Type B pancreatic cell (in vitro differentiated cells): Measurements from ENCODE around the gene SELL. TPM values are rescaled to one million over a fixed set of nuclear protein-coding genes. Genes with fewer than 3 reads are reported as not detected.
"Not testable (repeated sequence)": the region's sequence is repeated elsewhere in the genome, so short reads cannot be mapped to it uniquely, and the experiment has no call there.

Experiments
- DNase-seq: peaks from one replicate; pipeline ENCODE4 v3.0.0; 2021; ENCODE audit warnings: mixed read lengths; ENCODE audit not compliant: unreplicated experiment; ENCODE audit errors: extremely low spot score
- H3K27ac Mint-ChIP-seq: 2 replicates; pipeline ENCODE4 v1.8.0; 2021; ENCODE audit warnings: mild to moderate bottlenecking, mixed read lengths
- H3K27me3 Mint-ChIP-seq: 2 replicates; pipeline ENCODE4 v1.8.0; 2021; ENCODE audit warnings: mixed read lengths
- H3K36me3 Mint-ChIP-seq: 2 replicates; pipeline ENCODE4 v1.8.0; 2021; ENCODE audit warnings: mixed read lengths
- H3K4me1 Mint-ChIP-seq: one replicate; pipeline ENCODE4 v1.8.0; 2021; ENCODE audit warnings: mixed read lengths; ENCODE audit not compliant: unreplicated experiment
- H3K4me3 Mint-ChIP-seq: 2 replicates; pipeline ENCODE4 v1.8.0; 2021; ENCODE audit warnings: mild to moderate bottlenecking, mixed read lengths
- H3K9me3 Mint-ChIP-seq: 2 replicates; pipeline ENCODE4 v1.8.0; 2021; ENCODE audit warnings: mixed read lengths
- total RNA-seq: library from RNA; stranded (reverse); gene quantifications from 2 replicates; pipeline ENCODE4 v1.2.1, GENCODE V29; 2021; ENCODE audit warnings: low replicate concordance
- TF ChIP-seq, protein P1 (sequence below): fragments of 200-600 bp; sonication (generic); conservative IDR thresholded peaks from 2 replicates; pipeline ENCODE4 v1.5.0; 2021; ENCODE audit warnings: antibody characterized with exemption, mild to moderate bottlenecking

The SELL gene
- total RNA-seq, 1 donor from 2014 or later: 0.17 TPM

DNA sequence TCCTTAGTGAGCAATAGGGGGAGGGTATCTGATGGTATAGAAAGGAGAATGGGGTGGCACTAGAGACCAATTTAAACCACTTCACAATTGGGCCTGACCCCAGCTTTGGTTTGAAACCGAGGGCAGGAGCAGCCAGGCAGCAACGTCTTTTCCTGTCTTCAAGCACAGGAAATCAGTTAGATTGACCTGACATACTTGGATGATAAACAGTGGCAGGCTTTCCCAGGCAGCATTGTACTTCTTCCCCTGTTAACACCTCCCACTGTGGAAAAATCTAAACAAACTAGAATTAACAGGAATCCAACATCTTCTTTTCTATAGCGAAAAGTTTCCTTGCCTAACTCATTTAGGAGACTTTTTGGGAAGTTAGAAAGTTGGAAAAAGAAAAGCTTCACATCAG lies 40.6 kb downstream of the SELL start:
- Mint-ChIP-seq H3K36me3 (no peaks in the 10 kb centered on the region), H3K27me3 (no peaks in the 10 kb centered on the region), H3K4me1 (no peaks in the 10 kb centered on the region), H3K4me3 (no peak overlapping the region), H3K9me3 (no peaks in the 10 kb centered on the region), H3K27ac (no peak overlapping the region)
- no peak for DNase-seq
- TF ChIP-seq, protein P1, sequence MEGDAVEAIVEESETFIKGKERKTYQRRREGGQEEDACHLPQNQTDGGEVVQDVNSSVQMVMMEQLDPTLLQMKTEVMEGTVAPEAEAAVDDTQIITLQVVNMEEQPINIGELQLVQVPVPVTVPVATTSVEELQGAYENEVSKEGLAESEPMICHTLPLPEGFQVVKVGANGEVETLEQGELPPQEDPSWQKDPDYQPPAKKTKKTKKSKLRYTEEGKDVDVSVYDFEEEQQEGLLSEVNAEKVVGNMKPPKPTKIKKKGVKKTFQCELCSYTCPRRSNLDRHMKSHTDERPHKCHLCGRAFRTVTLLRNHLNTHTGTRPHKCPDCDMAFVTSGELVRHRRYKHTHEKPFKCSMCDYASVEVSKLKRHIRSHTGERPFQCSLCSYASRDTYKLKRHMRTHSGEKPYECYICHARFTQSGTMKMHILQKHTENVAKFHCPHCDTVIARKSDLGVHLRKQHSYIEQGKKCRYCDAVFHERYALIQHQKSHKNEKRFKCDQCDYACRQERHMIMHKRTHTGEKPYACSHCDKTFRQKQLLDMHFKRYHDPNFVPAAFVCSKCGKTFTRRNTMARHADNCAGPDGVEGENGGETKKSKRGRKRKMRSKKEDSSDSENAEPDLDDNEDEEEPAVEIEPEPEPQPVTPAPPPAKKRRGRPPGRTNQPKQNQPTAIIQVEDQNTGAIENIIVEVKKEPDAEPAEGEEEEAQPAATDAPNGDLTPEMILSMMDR: no peak

DNA sequence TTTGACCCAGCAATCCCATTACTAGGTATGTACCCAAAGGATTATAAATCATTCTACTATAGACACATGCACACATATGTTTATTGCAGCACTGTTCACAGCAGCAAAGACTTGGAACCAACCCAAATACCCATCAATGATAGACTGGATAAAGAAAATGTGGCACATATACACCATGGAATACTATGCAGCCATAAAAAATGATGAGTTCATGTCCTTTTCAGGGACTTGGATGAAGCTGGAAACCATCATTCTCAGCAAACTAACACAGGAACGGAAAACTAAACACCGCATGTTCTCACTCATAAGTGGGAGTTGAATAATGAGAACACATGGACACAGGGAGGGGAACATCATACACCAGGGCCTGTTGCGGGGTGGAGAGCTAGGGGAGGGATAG lies 41.2 kb downstream of the SELL start:
- not testable (repeated sequence) for H3K27ac Mint-ChIP-seq, H3K4me3 Mint-ChIP-seq, H3K27me3 Mint-ChIP-seq, H3K36me3 Mint-ChIP-seq, H3K4me1 Mint-ChIP-seq, H3K9me3 Mint-ChIP-seq, DNase-seq

DNA sequence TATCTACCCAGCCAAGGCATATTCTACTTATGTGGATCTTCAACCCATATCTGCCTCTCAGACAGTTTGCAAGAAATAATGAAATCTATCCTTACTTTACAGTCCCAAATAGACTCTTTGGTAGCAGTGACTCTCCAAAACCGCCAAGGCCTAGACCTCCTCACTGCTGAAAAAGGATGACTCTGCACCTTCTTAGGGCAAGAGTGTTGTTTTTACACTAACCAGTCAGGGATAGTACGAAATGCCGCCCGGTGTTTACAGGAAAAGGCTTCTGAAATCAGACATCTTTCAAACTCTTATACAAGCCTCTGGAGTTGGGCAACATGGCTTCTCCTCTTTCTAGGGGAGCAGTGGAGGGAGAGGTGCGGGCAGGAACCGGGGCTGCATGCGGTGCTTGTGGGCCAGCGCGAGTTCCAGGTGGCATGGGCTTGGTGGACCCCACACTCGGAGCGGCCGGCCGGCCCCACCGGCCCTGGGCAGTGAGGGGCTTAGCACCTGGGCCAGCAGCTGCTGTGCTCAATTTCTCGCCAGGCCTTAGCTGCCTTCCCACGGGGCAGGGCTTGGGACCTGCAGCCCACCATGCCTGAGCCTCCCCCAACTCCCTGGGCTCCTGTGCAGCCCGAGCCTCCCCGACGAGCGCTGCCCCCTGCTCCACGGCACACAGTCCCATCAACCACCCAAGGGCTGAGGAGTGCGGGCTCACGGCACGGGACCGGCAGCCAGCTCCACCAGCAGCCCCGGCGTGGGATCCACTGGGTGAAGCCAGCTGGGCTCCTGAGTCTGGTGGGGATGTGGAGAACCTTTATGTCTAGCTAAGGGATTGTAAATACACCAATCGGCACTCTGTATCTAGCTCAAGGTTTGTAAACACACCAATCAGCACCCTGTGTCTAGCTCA lies 43.5 kb downstream of the SELL start:
- not testable (repeated sequence) for H3K27me3 Mint-ChIP-seq, DNase-seq, H3K9me3 Mint-ChIP-seq, H3K4me3 Mint-ChIP-seq, H3K36me3 Mint-ChIP-seq, H3K27ac Mint-ChIP-seq, H3K4me1 Mint-ChIP-seq

DNA sequence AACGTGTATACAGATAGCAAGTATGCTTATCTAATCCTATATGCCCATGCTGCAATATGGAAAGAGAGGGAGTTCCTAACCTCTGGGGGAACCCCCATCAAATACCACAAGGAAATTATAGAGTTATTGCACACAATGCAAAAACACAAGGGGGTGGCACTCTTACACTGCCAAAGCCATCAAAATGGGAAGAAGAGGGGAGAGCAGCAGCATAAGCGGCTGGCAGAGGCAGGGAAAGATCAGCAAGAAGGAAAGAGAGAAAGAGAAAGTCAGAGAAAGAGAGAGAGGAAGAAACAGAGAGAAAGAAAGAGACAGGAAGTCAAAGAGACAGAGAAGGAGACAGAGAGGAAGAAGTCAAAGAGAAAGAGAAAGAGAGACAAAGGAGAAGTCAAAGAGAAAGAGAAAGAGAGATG lies 44.2 kb downstream of the SELL start:
- not testable (repeated sequence) for H3K27ac Mint-ChIP-seq, DNase-seq, H3K4me3 Mint-ChIP-seq, H3K9me3 Mint-ChIP-seq, H3K27me3 Mint-ChIP-seq, H3K4me1 Mint-ChIP-seq, H3K36me3 Mint-ChIP-seq

DNA sequence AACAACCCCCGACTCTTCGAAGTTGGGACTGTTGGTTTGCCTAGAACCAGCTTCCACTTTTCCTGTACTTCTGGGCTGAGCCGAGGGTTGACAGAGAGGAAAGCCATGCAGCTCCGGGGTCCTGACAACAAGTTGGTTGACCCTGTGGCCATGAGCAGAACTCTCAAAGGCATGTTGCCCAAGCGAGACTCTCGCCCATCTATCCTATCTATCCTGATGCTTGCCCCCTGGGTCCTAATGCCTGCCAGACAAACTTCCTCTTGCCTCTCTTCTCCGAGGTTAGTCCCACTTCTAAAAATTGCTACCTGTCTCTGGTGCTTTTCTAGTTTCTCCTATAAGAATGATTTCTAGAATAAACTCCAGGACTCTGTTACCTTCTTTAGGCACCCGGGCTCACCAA lies 48.7 kb downstream of the SELL start:
- H3K4me1 Mint-ChIP-seq, H3K4me3 Mint-ChIP-seq, H3K27ac Mint-ChIP-seq, H3K36me3 Mint-ChIP-seq, DNase-seq, H3K9me3 Mint-ChIP-seq, H3K27me3 Mint-ChIP-seq: not testable (repeated sequence)

DNA sequence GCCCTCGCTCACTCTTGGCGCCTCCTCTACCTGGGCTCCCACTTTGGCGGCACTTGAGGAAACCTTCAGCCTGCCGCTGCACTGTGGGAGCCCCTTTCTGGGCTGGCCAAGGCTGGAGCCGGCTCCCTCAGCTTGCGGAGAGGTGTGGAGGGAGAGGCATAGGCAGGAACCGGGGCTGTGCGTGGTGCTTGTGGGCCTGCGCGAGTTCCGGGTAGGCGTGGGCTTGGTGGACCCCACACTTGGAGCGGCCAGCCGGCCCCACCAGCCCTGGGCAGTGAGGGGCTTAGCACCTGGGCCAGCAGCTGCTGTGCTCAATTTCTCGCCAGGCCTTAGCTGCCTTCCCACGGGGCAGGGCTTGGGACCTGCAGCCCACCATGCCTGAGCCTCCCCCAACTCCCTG lies 50.4 kb downstream of the SELL start:
- H3K27me3 Mint-ChIP-seq, H3K27ac Mint-ChIP-seq, H3K4me3 Mint-ChIP-seq, DNase-seq, H3K36me3 Mint-ChIP-seq, H3K4me1 Mint-ChIP-seq, H3K9me3 Mint-ChIP-seq: not testable (repeated sequence)

DNA sequence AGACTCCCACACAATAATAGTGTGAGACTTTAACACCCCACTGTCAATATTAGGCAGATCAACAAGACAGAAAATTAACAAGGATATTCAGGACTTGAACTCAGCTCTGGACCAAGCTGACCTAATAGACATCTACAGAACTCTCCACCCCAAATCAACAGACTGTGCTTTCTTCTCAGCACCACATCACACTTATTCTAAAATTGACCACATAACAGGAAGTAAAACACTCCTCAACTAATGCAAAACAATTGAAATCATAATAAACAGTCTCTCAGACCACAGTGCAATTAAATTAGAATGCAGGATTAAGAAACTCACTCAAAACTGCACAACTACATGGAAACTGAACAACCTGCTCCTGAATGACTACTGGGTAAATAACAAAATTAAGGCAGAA lies 52.6 kb downstream of the SELL start:
- not testable (repeated sequence) for H3K9me3 Mint-ChIP-seq, H3K36me3 Mint-ChIP-seq, H3K4me1 Mint-ChIP-seq, H3K27ac Mint-ChIP-seq, DNase-seq, H3K27me3 Mint-ChIP-seq, H3K4me3 Mint-ChIP-seq

DNA sequence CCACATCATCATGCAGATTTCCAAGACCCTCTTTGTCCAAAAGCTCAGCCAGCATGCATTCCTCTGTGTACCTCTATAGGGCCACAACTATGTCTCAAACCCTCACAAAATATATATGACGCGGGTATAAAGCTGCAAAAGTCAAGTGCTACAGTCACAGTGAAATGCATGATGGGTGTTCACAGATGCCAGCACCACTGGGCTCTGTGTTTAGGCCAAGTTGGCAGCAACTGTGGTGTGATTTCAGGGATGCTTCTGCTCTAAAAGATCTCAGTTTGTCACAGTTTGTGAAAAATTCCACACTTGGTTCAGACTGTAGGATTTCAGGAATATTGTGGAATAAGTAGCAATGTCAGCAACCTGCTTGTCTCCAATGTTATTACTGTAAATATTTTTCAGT lies 57.5 kb downstream of the SELL start:
- H3K27ac Mint-ChIP-seq: no peak overlapping the region
- TF ChIP-seq, protein P1: no peak

DNA sequence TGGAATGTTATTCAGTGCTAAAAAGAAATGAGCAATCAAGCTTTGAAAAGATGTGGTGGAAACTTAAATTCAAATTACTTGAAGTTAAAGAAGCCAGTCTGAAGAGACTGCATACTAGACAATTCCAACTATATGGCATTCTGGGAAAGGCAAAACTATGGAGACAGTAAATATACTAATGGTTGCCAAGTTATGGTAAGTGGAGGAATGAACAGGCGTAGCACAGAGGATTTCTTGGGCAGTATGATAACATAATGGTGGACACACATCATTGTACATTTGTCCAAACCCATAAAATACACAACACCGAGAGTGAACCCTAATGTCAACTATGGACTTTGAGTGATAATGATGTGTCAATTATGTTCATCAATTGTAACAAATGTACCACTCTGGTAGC lies 60.4 kb downstream of the SELL start:
- Mint-ChIP-seq H3K4me1 (no peaks in the 10 kb centered on the region), H3K27ac (no peak overlapping the region)

More for the DNA sequence above, 57.5 kb downstream of the SELL start:
- Mint-ChIP-seq H3K36me3 (peaks cover 4% of the 10 kb centered on the region), H3K4me3 (no peak overlapping the region), H3K4me1 (peaks cover 6% of the 10 kb centered on the region), H3K9me3 (peaks cover 6% of the 10 kb centered on the region), H3K27me3 (no peaks in the 10 kb centered on the region)
- no peak for DNase-seq

More for the DNA sequence above, 60.4 kb downstream of the SELL start:
- Mint-ChIP-seq H3K27me3 (no peaks in the 10 kb centered on the region), H3K36me3 (no peaks in the 10 kb centered on the region), H3K4me3 (no peak overlapping the region), H3K9me3 (no peaks in the 10 kb centered on the region)
- DNase-seq: no peak
- TF ChIP-seq, protein P1: no peak
